Measurements from ENCODE around the gene RER1. TPM values are rescaled to one million over a fixed set of nuclear protein-coding genes. Genes with fewer than 3 reads are reported as not detected.

The RER1 gene
- total RNA-seq, 1 experiment from 2014 or later = 155 TPM

- no peaks in the 10 kb centered on the region for H3K79me2 ChIP-seq (ENCODE audit: insufficient read depth, low read length)
- H3K4me3 ChIP-seq (replicated peaks in 1 of 2; ENCODE audit: low read depth in 1 of 2, low read length in 2 of 2) = no peak overlapping the region
- H3K9ac ChIP-seq (ENCODE audit: low read length) = no peak overlapping the region
- intact Hi-C loops (cut with micrococcal nuclease) = no loop called here
- ChIA-PET POLR2A (no interaction called here), CTCF (no interaction called here), RAD21 (ENCODE audit: low non-redundant PET in 1 of 2, low total read pairs in 2 of 2, uncharacterized antibody in 2 of 2, unreplicated experiment in 2 of 2) (no interaction called here)
- H3K9me3 ChIP-seq (ENCODE audit: control insufficient read depth in 1 of 2, insufficient read depth in 1 of 2, low read depth in 1 of 2, low read length in 2 of 2) = no peaks in the 10 kb centered on the region
- no peak overlapping the region for H3K4me2 ChIP-seq (ENCODE audit: low read length)
- H3K27ac ChIP-seq (ENCODE audit: low read depth, low read length) = no peak overlapping the region
- no peaks in the 10 kb centered on the region for H3K27me3 ChIP-seq (ENCODE audit: insufficient read depth, low read length)
- no peak overlapping the region for H2AFZ ChIP-seq (ENCODE audit: low read depth, low read length, poor library complexity, severe bottlenecking)
- no peaks in the 10 kb centered on the region for H4K20me1 ChIP-seq (ENCODE audit: insufficient read depth)
- ATAC-seq = no peak
- no peak for DNase-seq (ENCODE audit: low read depth, low spot score)
- no peaks in the 10 kb centered on the region for H3K36me3 ChIP-seq (ENCODE audit: control insufficient read depth in 1 of 2, insufficient read depth in 2 of 2, low read length in 2 of 2)
- no TSS peak for BruUV-seq (replicated peaks)
- TF ChIP-seq EGR1 (IDR thresholded peaks at IDR 0.05; ENCODE audit: low read depth) (no peak), EZH2 (IDR thresholded peaks at IDR 0.05) (no peak), FOSL1 (IDR thresholded peaks at IDR 0.05; ENCODE audit: low read depth) (no peak), SP1 (IDR thresholded peaks at IDR 0.05; ENCODE audit: low read depth) (no peak), CBX3 (IDR thresholded peaks at IDR 0.05; ENCODE audit: low read depth) (no peak)
- no peaks in the 10 kb centered on the region for H3K4me1 ChIP-seq (ENCODE audit: control insufficient read depth in 1 of 2, insufficient read depth in 2 of 2, low read length in 2 of 2)
- no peaks in the 10 kb centered on the region for H3K9me2 ChIP-seq (ENCODE audit: insufficient read depth)
Measured at GRCh38 chr1:2342384-2343022, 49.1 kb upstream of the RER1 start.

DNA sequence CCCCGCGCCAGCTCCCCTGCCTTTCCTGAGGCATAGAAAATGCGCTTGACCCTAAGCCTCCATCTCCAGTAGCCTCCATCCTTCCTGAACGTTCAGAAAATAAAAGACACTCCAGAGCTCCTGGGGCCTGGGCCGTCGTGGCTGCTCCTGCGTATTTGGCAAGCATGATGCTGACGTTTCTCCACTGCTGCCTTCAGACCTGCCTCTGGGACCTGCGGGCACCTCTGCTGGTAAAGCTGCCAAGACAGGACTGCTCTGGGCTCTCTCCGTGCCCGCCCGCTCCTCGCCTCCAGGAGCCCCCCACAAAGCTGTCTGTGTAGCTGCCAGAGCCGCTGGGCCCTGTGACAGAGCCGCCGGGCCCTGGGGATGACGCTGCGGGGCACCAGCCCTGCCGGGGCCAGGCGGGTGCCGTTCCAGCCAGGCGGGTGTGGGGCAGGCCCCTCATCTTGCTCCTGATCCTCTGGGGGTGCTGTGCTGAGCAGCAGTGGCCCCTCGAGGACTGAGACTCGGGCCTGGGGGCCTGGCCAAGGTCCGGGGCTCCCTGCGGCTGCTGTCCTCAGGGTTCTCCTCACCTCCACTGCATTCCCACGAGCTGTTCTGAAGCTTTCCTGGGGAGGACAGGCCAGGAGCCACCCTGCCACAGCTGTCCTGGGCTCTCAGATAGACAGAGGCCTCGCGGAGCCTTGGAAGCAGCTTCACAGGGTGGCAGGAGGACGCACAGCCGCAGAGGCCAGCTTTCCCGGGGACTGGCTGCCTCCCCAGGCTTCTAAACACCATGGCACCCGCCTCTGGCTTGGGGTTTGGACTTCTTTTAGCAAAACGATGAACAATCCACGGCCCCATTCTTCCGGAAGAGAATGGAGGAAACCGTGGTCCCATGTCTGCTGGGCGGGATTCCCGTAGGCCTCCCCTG lies 48.4 kb upstream of the RER1 start:
- no TSS peak for BruUV-seq (replicated peaks)
- Histone ChIP-seq H3K9me2 (ENCODE audit: insufficient read depth) (no peaks in the 10 kb centered on the region), H3K9me3 (ENCODE audit: control insufficient read depth in 1 of 2, insufficient read depth in 1 of 2, low read depth in 1 of 2, low read length in 2 of 2) (no peaks in the 10 kb centered on the region), H3K36me3 (ENCODE audit: control insufficient read depth in 1 of 2, insufficient read depth in 2 of 2, low read length in 2 of 2) (no peaks in the 10 kb centered on the region), H3K9ac (ENCODE audit: low read length) (no peak overlapping the region), H3K4me3 (replicated peaks in 1 of 2; ENCODE audit: low read depth in 1 of 2, low read length in 2 of 2) (no peak overlapping the region), H3K4me2 (ENCODE audit: low read length) (no peak overlapping the region), H4K20me1 (ENCODE audit: insufficient read depth) (no peaks in the 10 kb centered on the region), H3K27ac (ENCODE audit: low read depth, low read length) (no peak overlapping the region), H3K27me3 (ENCODE audit: insufficient read depth, low read length) (no peaks in the 10 kb centered on the region), H3K79me2 (ENCODE audit: insufficient read depth, low read length) (no peaks in the 10 kb centered on the region), H3K4me1 (ENCODE audit: control insufficient read depth in 1 of 2, insufficient read depth in 2 of 2, low read length in 2 of 2) (no peaks in the 10 kb centered on the region), H2AFZ (ENCODE audit: low read depth, low read length, poor library complexity, severe bottlenecking) (no peak overlapping the region)
- RAD21 ChIA-PET (ENCODE audit: low non-redundant PET in 1 of 2, low total read pairs in 2 of 2, uncharacterized antibody in 2 of 2, unreplicated experiment in 2 of 2) = no interaction called here
- POLR2A ChIA-PET = no interaction called here
- ATAC-seq (no peak), DNase-seq (ENCODE audit: low read depth, low spot score) (no peak)
- intact Hi-C loops (cut with micrococcal nuclease) = no loop called here
- TF ChIP-seq JUND (IDR thresholded peaks at IDR 0.05) (no peak), YY1 (IDR thresholded peaks at IDR 0.05; ENCODE audit: extremely low read depth, insufficient replicate concordance, low read depth, low read length) (no peak), TCF7L2 (IDR thresholded peaks at IDR 0.05; ENCODE audit: borderline replicate concordance, extremely low read depth, insufficient read depth, insufficient read length) (no peak), SIN3A (IDR thresholded peaks at IDR 0.05; ENCODE audit: low read depth) (no peak), SRF (IDR thresholded peaks at IDR 0.05; ENCODE audit: low read depth) (no peak)
- TF ChIP-seq, protein P1, sequence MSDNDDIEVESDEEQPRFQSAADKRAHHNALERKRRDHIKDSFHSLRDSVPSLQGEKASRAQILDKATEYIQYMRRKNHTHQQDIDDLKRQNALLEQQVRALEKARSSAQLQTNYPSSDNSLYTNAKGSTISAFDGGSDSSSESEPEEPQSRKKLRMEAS (IDR thresholded peaks at IDR 0.05) = no peak
- TF ChIP-seq, protein P2, sequence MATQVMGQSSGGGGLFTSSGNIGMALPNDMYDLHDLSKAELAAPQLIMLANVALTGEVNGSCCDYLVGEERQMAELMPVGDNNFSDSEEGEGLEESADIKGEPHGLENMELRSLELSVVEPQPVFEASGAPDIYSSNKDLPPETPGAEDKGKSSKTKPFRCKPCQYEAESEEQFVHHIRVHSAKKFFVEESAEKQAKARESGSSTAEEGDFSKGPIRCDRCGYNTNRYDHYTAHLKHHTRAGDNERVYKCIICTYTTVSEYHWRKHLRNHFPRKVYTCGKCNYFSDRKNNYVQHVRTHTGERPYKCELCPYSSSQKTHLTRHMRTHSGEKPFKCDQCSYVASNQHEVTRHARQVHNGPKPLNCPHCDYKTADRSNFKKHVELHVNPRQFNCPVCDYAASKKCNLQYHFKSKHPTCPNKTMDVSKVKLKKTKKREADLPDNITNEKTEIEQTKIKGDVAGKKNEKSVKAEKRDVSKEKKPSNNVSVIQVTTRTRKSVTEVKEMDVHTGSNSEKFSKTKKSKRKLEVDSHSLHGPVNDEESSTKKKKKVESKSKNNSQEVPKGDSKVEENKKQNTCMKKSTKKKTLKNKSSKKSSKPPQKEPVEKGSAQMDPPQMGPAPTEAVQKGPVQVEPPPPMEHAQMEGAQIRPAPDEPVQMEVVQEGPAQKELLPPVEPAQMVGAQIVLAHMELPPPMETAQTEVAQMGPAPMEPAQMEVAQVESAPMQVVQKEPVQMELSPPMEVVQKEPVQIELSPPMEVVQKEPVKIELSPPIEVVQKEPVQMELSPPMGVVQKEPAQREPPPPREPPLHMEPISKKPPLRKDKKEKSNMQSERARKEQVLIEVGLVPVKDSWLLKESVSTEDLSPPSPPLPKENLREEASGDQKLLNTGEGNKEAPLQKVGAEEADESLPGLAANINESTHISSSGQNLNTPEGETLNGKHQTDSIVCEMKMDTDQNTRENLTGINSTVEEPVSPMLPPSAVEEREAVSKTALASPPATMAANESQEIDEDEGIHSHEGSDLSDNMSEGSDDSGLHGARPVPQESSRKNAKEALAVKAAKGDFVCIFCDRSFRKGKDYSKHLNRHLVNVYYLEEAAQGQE (IDR thresholded peaks at IDR 0.05; ENCODE audit: low read depth) = no peak
- CTCF ChIA-PET = no interaction called here
